Measurements from ENCODE around the gene BACH2.
"Not testable (repeated sequence)": the region's sequence is repeated elsewhere in the genome, so short reads cannot be mapped to it uniquely, and the experiment has no call there.

Gene BACH2

DNA sequence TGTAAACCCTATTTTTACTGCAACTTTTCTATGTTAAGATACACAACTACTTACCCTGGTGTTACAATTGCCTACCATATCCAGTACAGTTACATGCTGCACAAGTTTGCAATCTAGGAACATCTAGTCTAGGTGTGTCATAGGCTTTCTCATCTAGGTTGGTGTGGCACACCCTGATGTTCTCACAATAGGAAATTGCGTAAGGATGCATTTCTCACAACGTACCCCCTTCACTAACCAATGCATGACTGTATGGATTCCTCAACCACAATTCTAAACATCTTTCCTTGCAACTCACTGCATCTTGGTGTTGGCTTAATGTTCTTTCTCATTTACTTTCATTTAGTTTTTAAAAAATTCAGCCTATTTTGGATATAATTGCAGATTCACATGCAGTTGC, 370.8 kb downstream of the BACH2 start:
- peaks cover 22% of the 10 kb centered on the region for H3K36me3 Mint-ChIP-seq
- H3K4me3 Mint-ChIP-seq = no peak overlapping the region
- peaks cover 22% of the 10 kb centered on the region for H3K4me1 Mint-ChIP-seq
- H3K27ac Mint-ChIP-seq = no peak overlapping the region
- no peak for ATAC-seq
- H3K9me3 Mint-ChIP-seq = no peaks in the 10 kb centered on the region
- H3K27me3 Mint-ChIP-seq = peaks cover 4% of the 10 kb centered on the region

DNA sequence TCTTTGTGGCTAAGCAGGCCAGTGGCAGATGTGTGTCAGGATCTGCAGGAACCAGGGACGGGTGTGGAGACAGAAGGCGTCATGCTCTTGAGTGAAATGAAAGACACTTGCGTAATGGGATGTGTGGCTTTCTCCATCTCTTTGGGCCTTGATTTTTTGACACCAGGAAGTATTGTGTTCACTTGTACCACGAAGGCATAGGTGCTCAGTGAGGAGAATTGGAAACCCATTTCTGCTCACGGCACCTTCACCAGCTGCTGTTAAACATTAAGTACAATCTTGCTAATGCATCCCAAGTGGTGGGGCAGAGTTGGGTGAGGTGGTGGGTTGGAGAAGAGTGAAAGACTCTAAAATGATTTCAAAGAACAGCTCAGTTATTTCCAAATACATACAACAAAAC, 372.4 kb downstream of the BACH2 start:
- H3K36me3 Mint-ChIP-seq = peaks cover 7% of the 10 kb centered on the region
- no peak overlapping the region for H3K4me3 Mint-ChIP-seq
- no peak for ATAC-seq
- H3K9me3 Mint-ChIP-seq = no peaks in the 10 kb centered on the region
- peaks cover 17% of the 10 kb centered on the region for H3K4me1 Mint-ChIP-seq
- peaks cover 6% of the 10 kb centered on the region for H3K27me3 Mint-ChIP-seq
- no peak overlapping the region for H3K27ac Mint-ChIP-seq

DNA sequence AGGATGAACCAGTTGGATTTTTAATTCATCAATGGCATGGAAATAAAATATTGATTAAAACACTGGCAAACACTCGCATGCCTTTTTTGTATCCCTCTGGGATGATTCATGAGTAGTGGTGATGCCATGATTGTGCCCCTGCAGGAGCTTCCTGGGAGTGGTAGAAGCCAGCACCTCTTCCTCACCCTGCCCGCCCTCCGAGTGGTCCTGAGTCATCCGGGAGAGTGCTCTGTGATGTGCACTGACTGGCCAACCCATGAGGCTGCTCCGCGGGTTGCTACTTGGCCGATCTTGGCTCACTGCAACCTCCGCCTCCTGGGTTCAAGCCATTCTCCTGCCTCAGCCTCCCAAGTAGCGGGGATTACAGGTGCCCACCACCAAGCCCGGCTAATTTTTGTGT, 375.0 kb downstream of the BACH2 start:
- Mint-ChIP-seq H3K4me1 (peaks cover 2% of the 10 kb centered on the region), H3K36me3 (peaks cover 9% of the 10 kb centered on the region), H3K9me3 (peaks cover 9% of the 10 kb centered on the region), H3K4me3 (no peak overlapping the region), H3K27ac (no peak overlapping the region), H3K27me3 (peaks cover 14% of the 10 kb centered on the region)
- no peak for ATAC-seq

DNA sequence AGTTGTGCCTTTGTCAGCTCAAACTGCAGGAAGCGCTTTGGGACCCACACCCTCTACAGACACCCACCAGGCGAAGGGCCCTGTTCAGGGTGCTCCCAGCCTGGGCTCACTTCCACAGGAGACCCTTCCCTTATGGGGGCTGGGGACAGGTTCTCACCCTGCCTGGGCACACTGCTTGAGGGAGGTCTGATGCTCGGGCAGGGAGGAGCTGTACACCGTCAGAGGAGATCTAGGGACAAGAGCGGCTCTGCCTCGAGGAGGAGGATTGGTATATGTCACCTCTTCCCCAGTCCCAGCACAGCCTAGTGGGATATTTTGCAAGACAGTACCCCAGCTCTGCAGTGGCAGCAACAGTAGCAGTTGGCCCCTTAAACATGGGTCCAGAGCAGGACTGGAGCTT, 375.4 kb downstream of the BACH2 start:
- Mint-ChIP-seq H3K27ac (no peak overlapping the region), H3K4me3 (no peak overlapping the region), H3K9me3 (peaks cover 13% of the 10 kb centered on the region), H3K36me3 (peaks cover 14% of the 10 kb centered on the region), H3K4me1 (no peaks in the 10 kb centered on the region), H3K27me3 (peaks cover 19% of the 10 kb centered on the region)
- no peak for ATAC-seq

DNA sequence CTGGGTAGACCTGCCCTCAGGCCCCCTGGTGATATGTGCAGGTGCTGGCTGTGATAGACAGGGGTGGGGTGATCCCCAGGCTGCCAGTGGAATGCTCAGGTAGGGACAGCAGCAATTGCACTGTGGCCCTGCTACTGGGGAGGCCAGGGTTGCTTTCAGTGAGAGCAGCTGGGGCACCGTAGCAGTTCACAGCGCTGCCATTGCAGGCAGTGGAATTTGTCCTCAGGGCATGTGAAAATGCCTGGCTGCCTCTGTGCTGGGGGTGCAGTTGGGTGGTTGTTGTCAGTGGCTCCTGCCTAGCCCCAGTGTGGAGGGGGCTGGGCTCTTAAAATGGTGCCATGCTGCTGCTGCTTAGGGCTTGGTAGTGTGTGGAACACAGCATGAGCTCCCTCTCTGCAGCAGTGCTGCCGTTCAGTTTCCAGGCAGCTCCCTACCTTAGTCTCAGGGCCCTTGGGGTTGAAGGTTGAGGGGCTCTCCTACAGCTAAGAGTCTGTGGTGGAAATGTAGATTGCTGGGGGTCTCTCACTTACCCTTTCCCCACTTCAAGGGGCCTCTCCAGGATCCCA, 378.8 kb downstream of the BACH2 start:
- no peak for ATAC-seq
- peaks cover 46% of the 10 kb centered on the region for H3K27me3 Mint-ChIP-seq
- no peak overlapping the region for H3K4me3 Mint-ChIP-seq
- H3K4me1 Mint-ChIP-seq = no peaks in the 10 kb centered on the region
- H3K36me3 Mint-ChIP-seq = peaks cover 22% of the 10 kb centered on the region
- peaks cover 20% of the 10 kb centered on the region for H3K9me3 Mint-ChIP-seq
- no peak overlapping the region for H3K27ac Mint-ChIP-seq

DNA sequence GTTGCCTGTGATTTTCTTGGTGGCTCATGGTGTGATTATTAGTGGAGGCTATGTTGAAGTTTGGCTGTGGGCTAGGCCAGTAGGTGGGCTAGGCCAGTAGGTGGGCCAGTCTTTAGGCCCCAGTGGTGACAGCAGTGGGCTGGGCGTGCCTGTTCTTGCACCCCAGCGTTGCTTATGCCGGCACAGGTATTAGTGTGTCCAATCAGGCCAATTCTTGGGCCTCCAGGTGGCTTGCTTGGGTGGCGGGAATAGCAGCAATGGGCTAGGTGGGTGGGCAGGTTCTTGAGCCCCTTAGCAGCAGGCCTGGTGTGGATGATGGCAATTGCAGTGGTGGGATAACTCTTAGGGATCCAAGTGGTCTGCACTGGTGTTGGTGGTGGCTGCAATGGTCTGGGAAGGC, 379.4 kb downstream of the BACH2 start:
- Mint-ChIP-seq H3K4me3 (no peak overlapping the region), H3K9me3 (peaks cover 20% of the 10 kb centered on the region), H3K27ac (no peak overlapping the region), H3K4me1 (no peaks in the 10 kb centered on the region), H3K27me3 (peaks cover 51% of the 10 kb centered on the region), H3K36me3 (peaks cover 22% of the 10 kb centered on the region)
- ATAC-seq = no peak

DNA sequence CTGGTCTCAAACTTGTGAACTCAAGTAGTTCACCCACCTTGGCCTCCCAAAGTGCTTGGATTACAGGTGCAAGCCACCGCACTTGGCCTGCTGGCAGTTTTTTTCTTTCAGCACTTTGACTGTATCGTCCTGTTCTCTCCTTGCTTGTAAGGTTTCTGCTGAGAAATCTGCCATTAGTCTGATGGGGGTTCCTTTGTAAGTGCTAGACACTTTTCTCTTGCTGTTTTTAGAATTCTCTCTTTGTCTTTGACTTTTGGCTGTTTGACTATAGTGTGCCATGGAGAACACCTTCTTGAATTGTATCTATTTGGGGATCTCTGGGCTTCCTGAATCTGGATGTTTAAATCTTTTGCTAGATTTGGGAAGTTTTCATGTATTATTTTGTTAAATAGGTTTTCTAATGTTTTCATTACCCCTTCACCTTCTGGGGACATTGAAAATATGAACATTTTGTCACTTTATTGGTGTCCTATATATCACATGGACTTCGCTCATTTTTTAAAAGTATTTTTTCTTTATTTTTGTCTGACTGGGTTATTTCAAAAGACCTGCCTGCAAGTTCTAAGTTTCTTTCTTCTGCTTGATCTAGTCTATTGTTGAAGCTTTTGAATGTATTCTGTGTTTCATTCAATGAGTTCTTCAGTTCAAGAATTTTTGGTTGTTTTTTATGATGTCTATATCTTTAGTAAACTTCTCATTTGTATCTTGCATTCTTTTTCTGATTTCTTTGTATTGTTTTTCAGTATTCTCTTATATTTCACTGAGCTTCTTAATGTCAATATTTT, 380.3 kb downstream of the BACH2 start:
- Mint-ChIP-seq H3K27me3 (peaks cover 60% of the 10 kb centered on the region), H3K4me1 (peaks cover under 1% of the 10 kb centered on the region), H3K9me3 (peaks cover 20% of the 10 kb centered on the region), H3K36me3 (peaks cover 22% of the 10 kb centered on the region), H3K4me3 (no peak overlapping the region), H3K27ac (no peak overlapping the region)
- ATAC-seq = no peak

DNA sequence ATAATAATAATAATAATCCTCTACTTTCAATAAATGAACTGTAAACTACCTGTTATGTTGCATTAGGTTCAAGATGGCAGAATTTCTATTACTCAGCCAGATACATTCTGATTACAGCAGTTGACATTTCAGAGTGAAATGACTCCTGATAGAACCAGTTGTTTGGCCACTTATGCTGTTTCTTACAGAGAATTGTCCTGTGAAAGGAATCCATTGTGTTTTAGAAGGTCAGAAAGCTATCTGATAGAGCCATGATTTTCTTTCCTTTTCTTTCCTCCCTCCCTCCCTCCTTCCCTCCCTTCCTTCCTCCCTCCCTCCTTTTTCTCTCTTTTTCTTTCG, 385.8 kb downstream of the BACH2 start:
- H3K27me3 Mint-ChIP-seq = peaks cover 82% of the 10 kb centered on the region
- H3K4me3 Mint-ChIP-seq = no peak overlapping the region
- H3K36me3 Mint-ChIP-seq = peaks cover 11% of the 10 kb centered on the region
- peaks cover 6% of the 10 kb centered on the region for H3K4me1 Mint-ChIP-seq
- no peak for ATAC-seq
- no peak overlapping the region for H3K27ac Mint-ChIP-seq
- H3K9me3 Mint-ChIP-seq = peaks cover 8% of the 10 kb centered on the region

DNA sequence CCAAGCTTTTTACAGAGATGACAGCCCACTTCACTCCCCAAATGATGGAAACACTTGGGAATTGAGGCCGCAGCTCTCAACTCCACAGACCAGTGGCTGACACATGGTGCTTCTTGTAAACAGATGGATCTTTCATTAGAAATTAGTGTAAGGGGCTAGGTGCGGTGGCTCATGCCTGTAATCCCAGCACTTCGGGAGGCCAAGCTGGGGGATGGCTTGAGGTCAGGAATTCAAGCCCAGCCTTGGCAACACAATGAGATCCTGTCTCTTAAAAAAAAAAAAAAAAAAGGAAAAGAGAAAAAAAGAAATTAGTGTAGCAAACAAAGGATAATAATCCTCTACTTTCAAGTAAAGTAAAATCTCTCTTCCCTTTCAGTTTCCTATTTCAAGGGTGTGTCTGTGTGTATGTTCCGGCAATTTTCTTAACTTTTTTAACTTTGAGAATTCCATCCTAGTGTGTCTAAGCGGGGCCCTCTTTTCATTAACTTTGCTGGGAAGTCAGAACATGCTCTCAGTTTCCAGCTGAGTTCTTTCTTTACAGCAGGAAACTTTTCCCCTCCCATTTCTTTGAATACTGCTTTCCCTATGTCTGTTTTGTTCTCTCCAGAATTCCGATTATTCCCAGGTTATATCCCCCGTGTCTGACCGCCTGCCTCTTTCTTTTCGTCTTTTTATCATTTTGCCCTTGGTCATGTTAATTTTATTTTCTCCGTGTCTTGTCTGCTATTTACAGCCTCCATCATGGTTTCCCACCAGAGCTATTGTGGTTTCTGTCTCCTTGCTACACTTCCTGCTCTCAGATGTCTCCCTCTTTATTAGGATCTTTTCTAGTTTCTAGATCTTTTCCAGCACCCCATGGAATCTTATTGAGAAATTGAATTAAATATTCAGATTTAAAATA, 386.4 kb downstream of the BACH2 start:
- not testable (repeated sequence) for H3K36me3 Mint-ChIP-seq, H3K9me3 Mint-ChIP-seq, H3K27ac Mint-ChIP-seq, H3K4me1 Mint-ChIP-seq, ATAC-seq, H3K4me3 Mint-ChIP-seq
- peaks cover 76% of the 10 kb centered on the region for H3K27me3 Mint-ChIP-seq

DNA sequence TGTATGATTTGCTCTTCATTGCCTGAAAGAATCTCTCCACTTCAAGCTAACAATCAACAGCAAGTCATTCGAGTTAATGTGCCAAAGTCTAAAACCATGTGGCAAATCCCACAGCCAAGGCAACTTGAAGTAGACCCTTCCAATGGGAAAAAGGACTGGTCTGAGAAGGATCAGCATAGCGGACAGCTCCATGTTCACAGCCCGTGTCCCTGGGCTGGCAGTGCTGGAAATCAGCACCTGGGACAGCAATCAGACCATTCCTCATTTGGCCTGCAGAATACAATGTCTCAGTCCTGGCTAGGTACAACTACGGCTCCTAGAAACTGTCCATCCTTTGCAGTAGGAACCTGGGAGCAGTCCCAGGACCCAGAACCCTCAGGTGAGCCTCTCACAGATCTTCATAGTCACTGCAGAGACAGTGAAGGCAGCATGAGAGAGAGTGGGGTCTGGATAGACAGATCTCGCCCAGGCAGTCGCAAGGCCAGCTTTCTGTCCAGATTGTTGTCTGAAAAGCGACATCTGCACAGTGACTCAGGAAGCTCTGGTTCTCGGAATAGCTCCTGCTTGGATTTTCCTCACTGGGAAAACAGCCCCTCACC, 401.3 kb downstream of the BACH2 start:
- peaks cover 70% of the 10 kb centered on the region for H3K27me3 Mint-ChIP-seq
- peaks cover 12% of the 10 kb centered on the region for H3K4me1 Mint-ChIP-seq
- H3K36me3 Mint-ChIP-seq = no peaks in the 10 kb centered on the region

DNA sequence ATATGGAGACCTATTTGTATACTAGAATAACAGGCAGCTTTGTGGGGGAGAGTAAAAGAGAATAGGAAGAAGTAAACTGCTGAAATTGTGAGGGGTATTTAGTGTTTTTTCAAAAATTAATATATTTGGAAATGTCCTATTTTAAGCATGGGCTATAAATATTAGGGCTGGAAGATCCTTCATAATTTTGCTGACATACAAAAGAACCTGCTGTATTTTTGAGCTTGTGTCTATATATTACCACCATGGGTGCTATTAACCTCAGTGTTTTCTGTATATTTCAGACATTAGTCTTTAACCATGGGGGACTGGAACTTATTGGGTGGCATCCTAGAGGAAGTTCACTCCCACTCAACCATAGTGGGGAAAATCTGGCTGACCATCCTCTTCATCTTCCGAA, 402.5 kb downstream of the BACH2 start, which contains the start of gene GJA10:
TSS of gene GJA10 (plus strand) at position 301 of the 400 bp plus-strand sequence. CDS start at position 301, 0 bp downstream.
- ATAC-seq = no peak
- Mint-ChIP-seq H3K4me1 (peaks cover 12% of the 10 kb centered on the region), H3K27me3 (peaks cover 69% of the 10 kb centered on the region), H3K36me3 (no peaks in the 10 kb centered on the region), H3K9me3 (no peaks in the 10 kb centered on the region), H3K4me3 (no peak within 1 kb of the TSS), H3K27ac (no peak within 1 kb of the TSS)

More for the DNA sequence above, 401.3 kb downstream of the BACH2 start:
- no peak for ATAC-seq
- H3K27ac Mint-ChIP-seq = no peak overlapping the region
- H3K4me3 Mint-ChIP-seq = no peak overlapping the region
- no peaks in the 10 kb centered on the region for H3K9me3 Mint-ChIP-seq

DNA sequence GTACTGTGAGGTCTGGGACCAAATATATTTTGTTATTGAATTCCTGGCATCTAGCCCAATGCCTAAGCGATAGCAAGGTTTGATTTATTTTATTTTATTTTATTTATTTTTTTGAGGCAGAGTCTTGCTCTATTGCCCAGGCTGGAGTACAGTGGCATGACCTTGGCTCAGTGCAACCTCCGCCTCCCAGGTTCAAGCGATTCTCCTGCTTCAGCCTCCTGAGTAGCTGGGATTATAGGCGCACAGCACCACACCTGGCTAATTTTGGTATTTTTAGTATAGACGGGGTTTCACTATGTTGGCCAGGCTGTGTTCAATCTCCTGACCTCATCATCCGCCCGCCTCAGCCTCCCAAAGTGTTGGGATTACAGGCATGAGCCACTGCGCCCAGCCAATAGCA, 404.1 kb downstream of the BACH2 start:
- H3K27ac Mint-ChIP-seq, H3K36me3 Mint-ChIP-seq, H3K4me3 Mint-ChIP-seq, H3K9me3 Mint-ChIP-seq, ATAC-seq: not testable (repeated sequence)
- peaks cover 12% of the 10 kb centered on the region for H3K4me1 Mint-ChIP-seq
- peaks cover 66% of the 10 kb centered on the region for H3K27me3 Mint-ChIP-seq

DNA sequence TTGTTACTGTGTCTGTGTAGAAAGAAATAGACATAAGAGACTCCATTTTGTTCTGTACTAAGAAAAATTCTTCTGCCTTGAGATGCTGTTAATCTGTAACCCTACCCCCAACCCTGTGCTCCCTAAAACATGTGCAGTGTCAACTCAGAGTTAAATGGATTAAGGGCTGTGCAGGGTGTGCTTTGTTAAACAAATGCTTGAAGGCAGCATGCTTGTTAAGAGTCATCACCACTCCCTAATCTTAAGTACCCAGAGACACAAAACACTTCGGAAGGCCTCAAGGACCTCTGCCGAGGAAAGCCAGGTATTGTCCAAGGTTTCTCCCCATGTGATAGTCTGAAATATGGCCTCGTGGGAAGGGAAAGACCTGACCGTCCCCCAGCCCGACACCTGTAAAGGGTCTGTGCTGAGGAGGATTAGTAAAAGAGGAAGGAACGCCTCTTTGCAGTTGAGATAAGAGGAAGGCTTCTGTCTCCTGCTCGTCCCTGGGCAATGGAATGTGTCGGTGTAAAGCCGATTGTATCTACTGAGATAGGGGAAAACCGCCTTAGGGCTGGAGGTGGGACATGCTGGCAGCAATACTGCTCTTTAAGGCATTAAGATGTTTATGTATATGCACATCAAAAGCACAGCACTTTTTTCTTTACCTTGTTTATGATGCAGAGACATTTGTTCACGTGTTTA, 405.7 kb downstream of the BACH2 start:
- Mint-ChIP-seq H3K4me1 (peaks cover 12% of the 10 kb centered on the region), H3K27me3 (peaks cover 54% of the 10 kb centered on the region)
- H3K4me3 Mint-ChIP-seq, H3K27ac Mint-ChIP-seq, H3K36me3 Mint-ChIP-seq, H3K9me3 Mint-ChIP-seq, ATAC-seq: not testable (repeated sequence)

DNA sequence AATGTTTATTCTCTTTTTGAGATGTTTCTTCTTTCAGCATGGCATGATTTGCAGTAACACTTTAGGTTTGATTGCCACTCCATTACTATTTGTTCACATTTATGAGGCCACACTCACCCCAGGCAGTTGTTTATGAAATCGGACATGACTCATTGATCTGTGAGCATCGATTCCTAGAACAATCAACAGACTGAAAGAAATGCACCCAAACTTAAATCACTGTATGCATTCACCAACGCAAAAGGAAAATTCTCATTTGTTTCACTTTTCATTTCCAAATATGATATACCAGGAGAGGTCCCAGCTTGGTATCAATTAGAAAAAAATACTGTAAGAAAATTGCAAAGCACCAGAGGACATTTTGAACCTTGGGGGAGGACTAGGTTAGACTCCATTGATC, 407.8 kb downstream of the BACH2 start:
- Mint-ChIP-seq H3K4me1 (peaks cover 12% of the 10 kb centered on the region), H3K27me3 (peaks cover 35% of the 10 kb centered on the region), H3K4me3 (no peak overlapping the region), H3K27ac (no peak overlapping the region), H3K9me3 (no peaks in the 10 kb centered on the region), H3K36me3 (no peaks in the 10 kb centered on the region)
- ATAC-seq = no peak

DNA sequence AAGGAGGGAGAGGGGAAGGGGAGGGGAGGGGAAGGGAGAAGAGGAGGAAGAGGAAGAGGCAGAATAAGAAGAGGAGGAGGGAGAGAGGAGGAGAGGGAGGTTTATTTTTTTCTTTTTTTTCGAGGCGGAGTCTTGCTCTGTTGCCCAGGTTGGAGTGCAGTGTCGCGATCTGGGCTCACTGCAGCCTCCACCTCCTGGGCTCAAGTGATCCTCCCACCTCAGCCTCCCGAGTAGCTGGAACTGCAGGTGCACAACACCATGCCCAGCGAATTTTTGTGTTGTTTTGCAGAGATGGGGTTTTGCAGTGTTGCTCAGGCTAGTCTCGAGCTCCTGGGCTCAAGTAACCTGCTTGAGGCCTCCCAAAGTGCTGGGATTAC, 408.5 kb downstream of the BACH2 start:
- ATAC-seq = no peak
- Mint-ChIP-seq H3K9me3 (no peaks in the 10 kb centered on the region), H3K4me3 (no peak overlapping the region), H3K4me1 (peaks cover 12% of the 10 kb centered on the region), H3K27ac (no peak overlapping the region), H3K27me3 (peaks cover 28% of the 10 kb centered on the region), H3K36me3 (no peaks in the 10 kb centered on the region)

Measured in stimulated activated memory B cell treated with anti-CD40 and anti-IgM and Interleukin-4, amounts not matched to agents 10 μg/mL and 1 μg/mL and 100 μg/mL, for 72 hours (primary cell).